Suprapubic skin (tissue), 4 donors: Measurements from ENCODE around the gene FOS. TPM values are rescaled to one million over a fixed set of nuclear protein-coding genes. Genes with fewer than 3 reads are reported as not detected.

Experiments used
- DNase-seq, 2 donors: peaks; one replicate each; pipeline ENCODE4 v3.0.0-alpha.2; 2019; ENCODE audit warnings: low spot score in 2 of 2
- H3K27ac ChIP-seq: fragments of 200-600 bp; sonication (generic); one replicate; pipeline ENCODE4 v1.5.1; 2019
- H3K27me3 ChIP-seq: fragments of 200-600 bp; sonication (generic); one replicate; pipeline ENCODE4 v1.5.1; 2019
- H3K36me3 ChIP-seq: fragments of 200-600 bp; sonication (generic); one replicate; pipeline ENCODE4 v1.5.1; 2019
- H3K4me1 ChIP-seq: fragments of 200-600 bp; sonication (generic); one replicate; pipeline ENCODE4 v1.5.1; 2019
- H3K4me3 ChIP-seq: fragments of 200-600 bp; sonication (generic); one replicate; pipeline ENCODE4 v1.5.1; 2019; ENCODE audit warnings: mild to moderate bottlenecking
- H3K9me3 ChIP-seq: fragments of 200-600 bp; sonication (generic); one replicate; pipeline ENCODE4 v1.5.1; 2019
- CTCF ChIP-seq, 2 donors: fragments of 200-600 bp in 1 of 2; fragments of 450-650 bp in 1 of 2; sonication (generic) in 1 of 2; IDR thresholded peaks; one replicate each; pipeline ENCODE4 v1.5.1; 2016 to 2019; ENCODE audit warnings: antibody characterized with exemption in 2 of 2, mild to moderate bottlenecking in 1 of 2, moderate library complexity in 1 of 2
- EP300 ChIP-seq: sonication (generic); formaldehyde crosslinking; IDR thresholded peaks from one replicate; pipeline ENCODE4 v1.6.1; 2017; ENCODE audit warnings: antibody characterized with exemption
- POLR2A ChIP-seq, 2 donors: fragments of 450-650 bp; IDR thresholded peaks; one replicate each; pipeline ENCODE4 v1.6.1; 2017; ENCODE audit warnings: antibody characterized with exemption in 2 of 2, mild to moderate bottlenecking in 2 of 2, moderate library complexity in 2 of 2
- POLR2AphosphoS5 ChIP-seq, 3 donors: sonication (generic); formaldehyde crosslinking; IDR thresholded peaks; one replicate each; pipeline ENCODE4 v1.6.1; 2017; ENCODE audit warnings: antibody characterized with exemption in 3 of 3
- WGBS: methylation state at CpG from one replicate; pipeline ENCODE4 v1.1.5; 2018; 5-methylcytosine and 5-hydroxymethylcytosine counted together
- total RNA-seq, 4 donors: library from RNA; depleted of rRNA; stranded (reverse); fragments of >200 nt; gene quantifications; one replicate each; pipeline ENCODE4 v1.1.0, GENCODE V29; 2016

Gene FOS
- total RNA-seq, 4 donors from 2014 or later, result 2,120 to 3,987 (median 3,212) TPM

GRCh38 chr14:75290851-75291250, 12.2 kb downstream of the FOS start:
- peak; percentile 16 to 30 for DNase-seq
- 90% methylated on average over 3 of the region's 3 CpGs for WGBS
- no peak overlapping the region for H3K4me3 ChIP-seq

DNA sequence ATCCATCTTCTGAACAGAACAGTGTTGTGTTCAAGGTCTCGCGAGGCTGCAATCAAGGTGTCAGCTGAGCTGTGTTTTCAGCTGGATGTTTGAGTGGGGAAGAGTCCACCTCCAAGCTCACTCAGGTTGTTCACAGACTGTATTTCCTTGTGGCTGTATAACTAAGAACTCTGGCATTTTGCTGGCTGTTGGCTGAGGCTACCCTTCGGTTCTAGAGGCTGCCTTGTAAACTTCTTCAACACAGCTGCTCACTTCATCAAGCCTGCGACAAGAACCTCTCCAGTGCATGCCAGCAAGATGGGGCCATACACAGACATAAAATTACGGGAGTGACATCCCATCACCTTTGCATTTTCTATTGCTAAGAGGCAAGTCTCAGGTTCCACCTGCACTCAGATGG, 12.7 kb downstream of the FOS start:
- H3K4me3 ChIP-seq, result no peak overlapping the region
- WGBS, result 85% methylated on average over 5 of the region's 5 CpGs
- H3K9me3 ChIP-seq, result no peaks in the 10 kb centered on the region
- TF ChIP-seq EP300 (no peak), POLR2AphosphoS5 (IDR thresholded peaks at IDR 0.05) (no peak), CTCF (IDR thresholded peaks at IDR 0.05) (no peak), POLR2A (IDR thresholded peaks at IDR 0.05) (no peak)
- H3K4me1 ChIP-seq, result peaks cover 20% of the 10 kb centered on the region
- DNase-seq, result peak; percentile 32 to 37
- H3K27ac ChIP-seq, result no peak overlapping the region
- H3K36me3 ChIP-seq, result no peaks in the 10 kb centered on the region
- H3K27me3 ChIP-seq, result no peaks in the 10 kb centered on the region

More at GRCh38 chr14:75290851-75291250, 12.2 kb downstream of the FOS start:
- no peaks in the 10 kb centered on the region for H3K27me3 ChIP-seq
- TF ChIP-seq EP300 (no peak), POLR2A (IDR thresholded peaks at IDR 0.05) (no peak), CTCF (IDR thresholded peaks at IDR 0.05) (no peak), POLR2AphosphoS5 (IDR thresholded peaks at IDR 0.05) (no peak)
- H3K4me1 ChIP-seq, result peaks cover 15% of the 10 kb centered on the region
- no peak overlapping the region for H3K27ac ChIP-seq
- no peaks in the 10 kb centered on the region for H3K36me3 ChIP-seq
- H3K9me3 ChIP-seq, result no peaks in the 10 kb centered on the region

- DNase-seq, result peak; percentile 60 to 74
- Histone ChIP-seq H3K36me3 (no peaks in the 10 kb centered on the region), H3K9me3 (no peaks in the 10 kb centered on the region), H3K4me3 (no peak overlapping the region), H3K4me1 (peaks cover 28% of the 10 kb centered on the region), H3K27me3 (no peaks in the 10 kb centered on the region), H3K27ac (no peak overlapping the region)
- 74% methylated on average over 9 of the region's 9 CpGs for WGBS
- TF ChIP-seq CTCF (IDR thresholded peaks at IDR 0.05) (no peak), POLR2A (IDR thresholded peaks at IDR 0.05) (no peak), POLR2AphosphoS5 (IDR thresholded peaks at IDR 0.05) (no peak), EP300 (no peak)
These were observed 13.5 kb downstream of the FOS start for GRCh38 chr14:75292101-75292563.

- WGBS, result 95% methylated on average over 7 of the region's 7 CpGs
- DNase-seq, result peak; percentile 45 to 55
- TF ChIP-seq POLR2A (IDR thresholded peaks at IDR 0.05) (no peak), CTCF (IDR thresholded peaks at IDR 0.05) (no peak), POLR2AphosphoS5 (IDR thresholded peaks at IDR 0.05) (no peak), EP300 (no peak)
These were observed 14.3 kb downstream of the FOS start for GRCh38 chr14:75292886-75293285.

DNA sequence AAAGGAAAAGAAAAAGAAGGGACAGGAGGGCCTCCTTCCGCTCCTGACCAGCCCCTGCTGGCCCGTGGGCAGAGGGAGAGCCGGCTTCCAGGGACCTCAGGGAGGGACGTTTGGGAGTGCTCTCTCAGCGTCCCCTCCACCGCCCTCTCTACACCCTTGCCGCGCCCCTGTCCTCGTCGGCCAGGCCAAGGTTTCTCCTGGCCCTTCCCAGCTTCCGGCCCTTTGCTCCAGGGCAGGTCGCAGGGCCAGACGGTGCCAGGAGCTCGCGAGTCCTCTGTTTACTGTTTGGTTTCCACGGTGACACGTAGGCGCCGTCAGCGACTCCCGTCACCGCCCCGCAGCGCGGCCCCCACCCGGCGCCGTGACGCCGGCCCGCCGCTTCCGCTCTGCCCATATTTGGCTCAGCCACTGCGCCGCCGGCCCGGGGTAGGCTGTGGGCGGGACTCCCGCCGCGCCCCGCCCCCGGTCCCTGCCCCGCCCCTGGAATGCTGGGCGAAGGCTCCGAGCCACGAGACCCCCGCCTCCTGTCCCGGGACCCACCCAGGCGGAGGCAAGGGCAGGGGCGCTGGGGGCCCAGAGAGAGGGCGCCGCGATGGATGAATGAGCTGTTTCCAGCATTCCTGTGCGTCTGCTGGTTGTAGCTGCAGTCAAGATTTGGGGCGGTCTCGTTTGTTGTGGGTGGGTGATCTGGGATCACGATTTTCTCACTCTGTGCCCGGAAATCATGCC, 15.5 kb downstream of the FOS start:
- no peak for TF ChIP-seq CTCF (IDR thresholded peaks at IDR 0.05)
- TF ChIP-seq POLR2AphosphoS5 (IDR thresholded peaks at IDR 0.05), result peak; percentile 49 to 91 (median 82)
- peak; percentile 54 for TF ChIP-seq EP300
- peak in 1 of 2 donors; percentile 54 for TF ChIP-seq POLR2A (IDR thresholded peaks at IDR 0.05)
- under 1% methylated on average over 38 of the region's 59 CpGs for WGBS
- H3K27ac ChIP-seq, result peak overlapping the region; percentile 97
- H3K36me3 ChIP-seq, result no peaks in the 10 kb centered on the region
- H3K4me1 ChIP-seq, result peaks cover 48% of the 10 kb centered on the region
- H3K4me3 ChIP-seq, result peak overlapping the region; percentile 62
- peak; percentile 98 for DNase-seq
- no peaks in the 10 kb centered on the region for H3K27me3 ChIP-seq
- H3K9me3 ChIP-seq, result no peaks in the 10 kb centered on the region

More at GRCh38 chr14:75292886-75293285, 14.3 kb downstream of the FOS start:
- Histone ChIP-seq H3K36me3 (no peaks in the 10 kb centered on the region), H3K27ac (no peak overlapping the region), H3K4me1 (peaks cover 36% of the 10 kb centered on the region), H3K4me3 (no peak overlapping the region), H3K27me3 (no peaks in the 10 kb centered on the region), H3K9me3 (no peaks in the 10 kb centered on the region)
